Measurements from ENCODE around the gene LY86.
A peak's percentile ranks its signal among the peaks of the same experiment; 100 is the strongest.
"Not testable (repeated sequence)": the region's sequence is repeated elsewhere in the genome, so short reads cannot be mapped to it uniquely, and the experiment has no call there.

The LY86 gene

DNA sequence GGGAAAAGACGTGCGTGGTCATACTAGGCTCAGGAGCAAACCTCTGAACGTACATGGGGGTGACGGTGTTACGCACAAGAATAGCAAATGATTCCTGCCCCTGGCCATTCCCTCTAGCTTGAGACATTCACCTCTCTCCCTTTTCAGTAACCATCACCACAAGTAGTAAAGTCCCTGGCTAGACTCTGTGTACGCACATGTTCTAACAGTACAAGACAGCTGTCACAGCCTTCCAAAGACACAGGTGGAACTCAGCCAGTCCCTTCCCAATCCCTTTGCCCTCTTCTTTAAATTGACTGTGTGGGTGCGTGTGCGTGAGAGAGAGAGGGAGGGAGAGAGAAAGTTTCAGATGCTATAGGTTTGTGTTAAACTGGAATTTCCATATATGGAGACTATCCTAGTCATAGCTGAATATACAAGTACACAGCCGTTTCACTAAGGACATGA, 67.3 kb downstream of the LY86 start:
- DNase-seq = no peak

DNA sequence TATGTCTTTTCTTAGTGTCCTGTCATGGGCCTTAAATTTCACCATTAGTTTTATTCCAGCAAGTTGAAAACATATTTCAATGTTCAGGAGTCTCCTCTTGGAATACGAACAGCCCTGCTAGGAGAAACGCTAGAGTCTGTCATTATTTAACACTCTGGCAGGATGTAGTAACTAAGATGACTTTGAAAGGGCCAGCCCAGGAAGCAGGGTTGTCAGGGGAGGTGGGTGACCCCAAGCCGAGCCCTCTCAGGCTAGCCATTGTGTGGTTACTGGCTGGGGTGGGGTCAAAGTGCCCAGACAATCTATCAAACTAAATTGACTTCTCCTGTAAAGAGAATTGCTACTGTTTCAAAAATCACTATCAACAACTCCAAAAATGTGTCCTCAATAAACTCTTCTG, 67.8 kb downstream of the LY86 start:
- no peak for DNase-seq

DNA sequence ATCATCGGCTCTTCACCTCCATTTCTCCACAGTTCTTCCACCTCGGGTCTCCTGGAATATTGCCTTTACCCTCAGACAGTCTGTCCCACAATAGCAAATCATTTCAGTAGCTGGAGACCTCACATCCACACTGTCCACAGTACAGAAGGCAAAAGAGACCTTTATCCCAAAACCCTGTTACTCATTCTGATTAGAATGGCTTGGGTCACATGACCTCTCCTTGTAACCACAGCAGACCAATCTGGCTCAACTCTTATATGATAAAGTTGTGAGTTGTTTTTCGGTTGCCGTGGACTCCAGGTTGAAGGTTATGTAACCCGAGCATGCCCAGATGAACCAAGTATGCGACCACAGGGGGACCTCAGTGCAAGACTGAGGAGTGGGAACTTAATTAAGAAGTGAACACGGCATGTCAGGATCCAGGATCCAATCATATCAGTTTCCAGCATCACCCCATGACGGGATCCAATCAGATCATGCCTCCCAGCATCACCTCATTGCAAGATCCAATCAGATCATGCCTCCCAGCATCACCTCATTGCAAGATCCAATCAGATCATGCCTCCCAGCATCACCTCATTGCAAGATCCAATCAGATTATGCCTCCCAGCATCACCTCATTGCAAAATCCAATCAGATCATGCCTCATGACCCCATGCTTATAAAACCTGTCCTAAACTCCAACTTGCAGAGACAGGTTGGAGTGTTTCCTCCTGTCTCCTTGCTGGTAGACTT, 68.7 kb downstream of the LY86 start:
- DNase-seq = no peak

DNA sequence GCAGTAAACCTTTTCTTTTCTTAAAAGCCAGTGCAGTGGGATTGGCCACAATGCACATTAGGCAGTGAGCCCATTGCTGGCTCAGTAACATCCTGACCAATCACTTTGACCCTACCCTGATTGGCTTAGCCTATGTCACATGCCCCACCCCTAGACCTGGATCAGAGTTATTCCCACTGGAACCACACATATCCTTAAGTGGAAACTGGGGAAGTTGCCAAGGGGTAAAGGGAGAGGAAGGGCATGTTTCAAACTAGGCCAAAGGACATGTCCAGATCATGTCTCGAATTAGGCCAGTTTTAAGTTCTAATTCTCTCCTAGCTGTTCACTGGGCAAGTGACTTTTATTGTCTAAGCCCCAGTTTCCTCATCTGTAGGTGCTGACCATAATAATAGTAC, 69.3 kb downstream of the LY86 start:
- DNase-seq = no peak

DNA sequence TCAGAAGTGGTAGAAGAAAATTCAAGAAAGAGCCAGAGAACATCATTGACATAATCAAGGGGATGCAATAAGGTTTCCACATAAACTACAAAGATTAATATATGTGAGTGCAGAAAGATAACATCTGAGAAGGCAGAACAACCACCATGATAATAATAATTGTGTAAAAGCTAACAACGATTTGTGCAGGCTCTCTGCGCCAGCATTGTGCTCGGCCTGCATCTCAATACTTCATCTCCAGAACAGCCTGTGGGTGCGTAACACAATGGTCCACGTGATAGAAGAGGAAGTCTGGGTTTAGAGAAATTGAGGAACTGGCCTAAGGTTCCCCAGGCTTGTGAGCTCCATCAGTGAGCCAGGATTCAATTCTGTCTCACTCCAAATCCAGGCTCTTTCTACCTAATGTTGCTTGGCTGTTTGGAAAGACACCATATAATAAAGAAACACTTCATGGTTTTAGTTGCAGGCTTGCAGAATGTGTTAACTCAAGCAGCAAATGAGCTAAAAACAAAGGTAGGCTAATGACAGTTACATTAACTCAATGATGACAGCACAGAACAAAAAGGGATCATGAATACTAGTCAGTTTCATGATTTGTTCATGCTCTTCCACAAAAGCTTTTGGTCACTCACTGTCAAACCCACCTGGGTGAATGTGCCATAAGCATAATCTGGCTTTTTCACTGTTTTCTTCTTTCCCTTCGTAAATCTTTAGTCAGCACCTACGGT, 71.2 kb downstream of the LY86 start:
- DNase-seq = no peak

DNA sequence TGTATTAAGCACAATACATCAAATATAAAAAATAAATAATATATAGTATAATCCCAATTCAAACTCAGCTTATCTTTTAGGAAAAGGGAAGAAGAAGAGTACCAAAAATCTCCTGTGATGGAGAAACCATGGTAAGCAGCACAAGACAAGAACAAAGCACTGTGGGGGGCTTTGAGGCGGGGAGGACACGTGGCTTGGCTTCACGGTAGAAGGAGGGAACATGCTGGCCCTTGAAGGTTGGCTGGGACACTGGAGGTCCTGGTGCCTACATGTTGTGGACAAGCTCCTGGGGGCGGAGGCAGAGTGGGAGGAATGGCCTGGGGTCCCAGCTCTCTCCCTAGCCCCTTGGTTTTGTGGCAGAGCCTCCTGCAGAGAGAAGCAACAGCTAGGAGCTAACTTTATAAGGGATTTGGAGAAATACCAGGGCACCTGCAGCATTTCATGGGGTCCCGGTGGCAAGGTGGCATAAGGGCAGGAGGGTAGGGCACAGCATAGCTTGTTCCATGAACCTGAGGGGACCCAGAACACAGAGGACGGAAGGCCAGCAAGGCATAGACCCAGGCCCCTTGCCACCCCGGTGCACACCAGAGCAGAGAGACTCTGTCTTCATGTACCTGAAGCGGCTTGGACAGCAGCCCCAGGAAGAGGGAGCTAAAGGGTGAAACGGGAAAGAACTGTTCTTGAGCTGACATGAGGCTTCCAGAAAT, 72.0 kb downstream of the LY86 start:
- no peak for DNase-seq

DNA sequence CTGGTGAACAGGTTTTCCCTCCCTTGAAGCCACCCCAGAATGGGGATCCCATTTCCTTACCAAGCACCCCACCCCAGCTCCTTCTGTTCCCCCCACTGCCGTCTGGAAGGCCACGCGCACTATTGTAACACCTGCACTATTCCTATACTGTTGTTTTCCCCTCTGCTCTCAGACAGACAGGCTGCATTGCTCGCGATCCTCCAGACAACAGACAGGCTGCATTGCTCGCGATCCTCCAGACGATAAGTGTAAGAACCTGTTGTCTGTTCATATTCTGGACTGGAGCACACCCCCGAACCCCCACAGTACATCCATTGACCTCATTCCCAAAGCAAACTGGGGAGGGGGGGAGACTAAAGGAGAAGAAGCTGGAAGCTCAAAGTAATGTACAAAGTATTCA, 72.7 kb downstream of the LY86 start:
- no peak for DNase-seq

DNA sequence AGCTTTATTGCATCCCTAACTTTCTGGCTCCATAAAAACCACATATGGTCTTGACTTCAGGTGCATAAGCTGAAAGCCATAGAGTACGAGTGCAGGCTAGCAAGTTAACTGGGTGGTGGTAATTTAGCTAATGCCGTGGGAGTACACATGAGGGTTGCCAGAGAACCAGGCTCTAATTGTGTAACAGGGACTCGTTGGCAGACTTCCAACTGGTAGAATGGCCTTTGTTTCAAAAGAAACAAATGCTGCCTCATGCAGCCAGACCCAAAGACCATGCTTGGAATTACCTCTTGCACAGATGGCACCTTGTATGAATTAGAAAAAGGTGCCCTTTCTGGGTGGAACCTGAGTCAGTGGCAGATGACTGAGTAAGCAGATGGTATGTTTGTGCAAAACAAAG, 73.2 kb downstream of the LY86 start:
- peak; percentile 90 for DNase-seq

DNA sequence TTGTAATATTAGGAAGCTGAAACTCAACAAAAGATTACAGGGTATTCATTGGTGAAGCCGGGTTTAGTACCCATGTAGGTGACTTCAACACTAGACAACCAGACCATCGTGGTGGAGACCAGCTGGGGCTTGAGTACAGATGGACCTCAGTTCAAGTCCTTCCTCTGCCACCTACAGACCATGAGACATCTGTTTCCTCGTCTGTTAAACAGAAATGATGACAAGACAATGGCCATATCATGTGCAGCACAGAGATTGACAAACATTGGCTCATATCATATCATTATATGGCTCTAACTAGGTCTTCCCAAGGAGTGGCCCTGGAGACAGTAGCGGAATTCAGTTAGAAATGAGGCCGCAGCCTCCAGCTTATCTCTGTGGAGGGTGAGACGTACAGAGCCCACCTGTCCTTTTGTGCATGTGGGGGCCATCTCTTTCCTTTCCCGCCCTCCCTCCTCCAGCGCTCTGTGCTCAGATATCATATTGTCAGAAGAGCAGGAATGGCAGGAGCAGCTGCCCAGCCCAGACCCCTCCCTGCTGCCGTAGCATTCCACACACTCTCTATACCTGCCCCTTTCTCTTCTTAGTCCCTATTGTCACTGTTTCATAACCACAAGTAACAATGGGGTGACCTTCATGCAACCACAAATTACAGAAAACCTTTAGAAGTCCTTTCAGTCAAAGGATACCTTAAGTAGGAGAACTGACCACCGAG, 75.1 kb downstream of the LY86 start:
- DNase-seq = no peak

DNA sequence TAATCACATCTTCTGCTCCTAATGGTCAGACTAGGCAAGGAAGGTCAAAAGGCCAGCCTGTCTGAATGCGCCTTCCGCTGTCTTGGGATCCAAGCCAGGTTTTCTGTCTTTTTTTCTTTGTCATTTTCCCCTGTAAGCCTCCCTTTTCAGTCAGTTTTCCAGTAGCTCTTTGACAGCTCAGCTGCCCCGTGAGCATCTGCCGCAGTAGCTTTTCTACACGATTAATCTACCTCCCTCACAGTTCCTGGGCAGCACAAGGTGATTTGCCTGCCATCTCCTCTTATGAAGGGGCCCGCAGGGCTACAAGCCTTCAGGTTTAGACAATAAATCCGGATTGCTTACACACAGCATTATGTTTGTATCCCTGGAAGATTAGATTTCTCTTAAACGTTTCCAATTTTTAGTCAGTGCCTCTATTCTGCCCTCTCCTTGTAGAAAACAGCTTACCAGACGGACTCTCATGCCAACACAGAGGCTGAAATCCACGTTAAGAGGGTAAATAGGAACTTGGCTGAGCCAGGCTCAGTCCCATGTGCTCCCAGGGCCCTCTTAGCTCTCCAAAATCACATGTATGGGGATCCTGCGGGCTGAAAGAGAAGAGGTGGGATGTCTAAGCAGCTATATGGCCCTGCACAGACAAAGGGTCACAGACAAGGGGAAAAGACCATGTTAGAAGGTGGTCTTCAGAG, 77.2 kb downstream of the LY86 start:
- DNase-seq = no peak

DNA sequence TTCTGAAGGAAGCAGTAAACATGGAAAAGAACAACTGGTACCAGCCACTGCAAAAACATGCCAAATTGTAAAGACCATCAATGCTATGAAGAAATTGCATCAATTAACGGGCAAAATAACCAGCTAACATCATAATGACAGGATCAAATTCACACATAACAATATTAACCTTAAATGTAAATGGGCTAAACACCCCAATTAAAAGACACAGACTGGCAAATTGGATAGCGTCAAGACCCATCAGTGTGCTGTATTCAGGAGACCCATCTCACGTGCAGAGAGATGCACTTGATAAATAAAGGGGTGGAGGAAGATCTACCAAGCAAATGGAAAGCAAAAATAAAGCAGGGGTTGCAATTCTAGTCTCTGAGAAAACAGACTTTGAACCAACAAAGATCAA, 81.6 kb downstream of the LY86 start:
- DNase-seq = not testable (repeated sequence)

DNA sequence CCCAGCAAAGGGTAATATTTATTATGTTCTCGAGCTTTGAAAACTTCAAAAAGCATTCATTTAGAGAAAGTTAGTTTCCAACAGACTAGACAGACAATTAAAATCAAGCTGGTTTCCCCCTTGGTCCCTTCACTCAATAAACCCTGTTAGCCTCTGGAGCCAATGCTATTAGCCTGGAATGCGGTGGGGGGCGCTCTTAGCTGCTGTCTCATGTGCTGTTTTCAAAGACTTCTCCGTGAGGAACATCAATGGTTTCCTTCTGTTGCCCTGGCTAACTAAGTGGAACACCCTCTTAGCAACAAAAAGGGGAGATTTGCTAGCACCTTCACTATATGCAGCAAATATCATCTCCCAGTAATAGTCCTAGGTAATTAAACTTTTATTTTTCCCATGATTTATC, 86.4 kb downstream of the LY86 start:
- no peak for DNase-seq

DNA sequence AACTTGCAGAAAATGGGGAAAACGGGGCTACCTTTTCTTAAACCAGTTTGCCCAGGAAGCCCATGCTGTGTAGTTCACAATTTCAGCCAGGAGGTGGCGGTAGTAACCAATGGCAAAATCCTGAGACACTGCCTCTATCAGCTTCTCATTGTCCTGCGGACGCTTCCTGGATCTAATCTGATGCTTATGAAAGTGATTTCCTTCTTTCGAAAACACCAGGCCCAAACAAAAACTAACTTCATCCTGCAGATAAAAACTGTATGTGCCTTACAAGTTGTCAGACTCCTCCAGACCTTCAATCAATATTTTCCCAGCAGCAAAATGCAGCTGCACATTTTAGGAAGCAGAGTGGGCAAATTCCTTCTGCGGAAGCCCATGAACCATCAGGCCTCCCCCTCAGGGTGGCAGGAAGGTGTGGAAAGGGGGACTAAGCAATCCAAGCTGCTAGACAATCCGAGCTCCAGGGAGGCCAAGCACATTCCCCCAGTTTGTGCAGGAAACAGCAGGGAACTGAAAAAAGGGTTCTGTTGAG, 88.5 kb downstream of the LY86 start:
- peak; percentile 42 for DNase-seq

DNA sequence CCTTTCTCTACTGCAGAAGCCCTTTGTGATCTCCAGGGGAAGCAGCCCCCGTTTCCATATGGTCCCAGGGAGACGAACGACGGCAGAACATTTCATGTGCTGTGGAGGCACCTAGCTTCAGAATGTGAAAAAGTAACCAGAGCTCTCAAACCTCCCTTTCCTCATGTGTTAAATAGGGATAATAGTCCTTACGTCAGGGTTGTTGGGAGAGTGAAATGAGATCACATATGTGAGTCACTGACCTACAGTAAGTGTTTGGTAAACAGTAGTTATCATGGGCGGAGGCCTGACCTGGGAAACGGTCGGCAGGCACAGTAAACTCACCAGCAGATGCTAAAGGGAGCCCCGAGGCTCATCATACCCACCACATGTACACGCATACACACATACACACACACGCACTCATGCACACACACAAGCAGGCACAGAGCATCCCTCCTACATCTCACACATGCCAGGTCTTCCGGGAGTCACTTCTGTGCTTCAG, 89.7 kb downstream of the LY86 start:
- DNase-seq = peak; percentile 71

DNA sequence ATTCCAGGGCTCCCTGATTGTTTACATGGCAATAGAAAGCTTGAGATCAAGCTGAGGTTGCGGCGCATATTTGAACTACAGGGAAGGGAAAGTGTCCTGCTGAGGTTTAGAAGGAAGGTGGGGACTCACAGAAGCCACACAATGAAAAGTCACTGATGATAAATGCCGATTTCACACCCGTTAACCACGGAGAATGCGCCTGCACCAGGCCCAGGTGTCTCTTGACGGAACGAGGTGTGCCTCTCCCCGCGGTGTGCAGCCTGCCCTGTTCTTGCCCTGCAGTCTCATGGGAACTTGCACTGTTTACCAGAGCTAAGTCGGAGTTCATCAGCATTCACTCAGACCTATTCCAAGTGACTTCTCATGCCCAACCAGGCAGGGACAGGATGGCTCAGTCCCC, 90.3 kb downstream of the LY86 start:
- DNase-seq = peak; percentile 28

DNA sequence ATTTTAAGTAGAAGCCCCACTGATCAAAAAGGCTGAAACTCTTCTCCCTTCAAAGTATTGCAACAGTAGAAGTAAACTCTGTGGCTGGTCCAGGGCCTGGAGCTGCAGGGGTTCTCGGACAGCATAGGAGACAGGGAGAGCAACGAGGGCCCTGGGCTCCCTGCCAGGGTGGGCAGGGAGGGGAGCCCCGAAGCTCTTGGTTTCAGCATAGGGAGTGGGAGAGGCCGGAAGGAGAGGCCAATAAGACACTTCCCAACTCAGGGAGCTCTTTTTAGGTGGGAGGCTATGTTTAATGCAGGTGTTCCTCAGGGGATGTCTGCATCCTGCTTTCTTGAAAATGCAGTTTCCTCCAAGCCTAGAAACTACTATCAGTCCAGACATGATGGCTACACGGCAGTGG, 91.1 kb downstream of the LY86 start:
- DNase-seq = no peak

DNA sequence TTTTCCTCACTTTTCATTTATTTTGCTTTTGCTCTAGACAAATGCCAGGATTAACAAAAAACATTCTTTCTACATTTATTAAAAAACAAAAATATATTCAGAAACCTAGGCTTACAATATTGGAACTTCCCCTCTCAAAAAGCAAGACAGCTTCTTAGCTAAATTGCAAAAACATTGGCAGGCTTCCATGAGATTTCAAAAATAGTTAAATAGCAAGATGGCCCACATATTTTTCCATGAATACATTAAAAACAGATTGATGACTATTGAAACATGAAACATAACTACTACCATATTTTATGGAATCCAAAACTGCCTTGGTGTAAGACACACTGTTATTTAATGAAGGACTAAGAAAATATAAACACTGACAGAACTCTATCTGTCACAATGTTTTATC, 92.0 kb downstream of the LY86 start:
- DNase-seq = no peak

DNA sequence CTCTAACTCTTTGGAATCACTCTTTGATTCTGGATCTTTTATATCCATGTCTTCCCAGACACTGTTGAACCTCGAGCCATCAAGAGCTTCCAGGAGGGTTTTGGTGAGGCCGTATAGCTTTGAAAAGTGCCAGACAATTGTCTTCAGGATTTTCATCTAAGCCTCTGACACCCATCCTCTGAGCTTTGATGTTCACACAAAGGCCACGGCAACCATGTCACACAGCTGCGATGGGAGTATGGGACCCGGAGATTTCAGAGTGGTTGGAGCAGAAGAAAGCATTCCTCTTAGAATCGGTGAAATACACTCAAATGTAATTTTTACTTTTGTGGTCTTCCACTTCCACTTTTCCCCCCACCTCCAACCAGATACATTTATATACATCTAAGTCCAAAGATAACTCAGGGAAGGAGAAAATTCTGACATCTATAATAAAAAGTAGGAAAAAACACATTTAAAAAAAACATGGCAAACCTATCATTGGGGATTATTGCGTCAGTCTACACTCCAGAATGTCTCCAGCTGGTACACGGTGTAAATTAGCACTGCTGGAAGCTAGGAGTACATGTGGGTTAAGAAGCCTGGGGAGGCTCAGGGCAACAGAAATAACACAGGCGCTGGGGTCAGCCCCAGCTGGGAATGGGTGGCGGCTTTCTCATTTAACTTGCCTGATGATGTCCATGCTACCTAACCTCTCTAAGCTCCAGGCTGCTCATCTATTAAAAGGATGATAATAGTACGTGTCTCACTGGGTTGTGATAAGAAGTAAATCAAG, 92.7 kb downstream of the LY86 start:
- DNase-seq = no peak

DNA sequence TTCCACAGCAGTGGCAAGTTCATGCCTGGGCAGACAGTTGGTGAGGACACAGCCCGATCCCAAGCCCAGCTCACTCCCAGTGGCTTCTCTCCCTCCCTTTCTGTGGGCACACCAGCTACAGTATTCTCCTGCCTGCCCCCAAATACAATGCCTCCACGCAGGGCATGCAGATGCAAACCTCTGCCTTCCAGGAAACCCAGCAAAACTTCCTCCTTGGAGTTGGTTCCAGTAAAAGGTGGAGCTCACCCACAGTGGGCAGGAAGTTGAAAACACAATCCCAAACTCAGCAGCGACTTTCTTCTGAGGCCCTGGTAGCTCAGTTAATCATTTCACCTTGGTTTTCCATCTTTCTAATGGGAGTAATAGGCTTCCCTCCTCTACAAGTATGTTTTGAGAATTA, 93.7 kb downstream of the LY86 start:
- no peak for DNase-seq

DNA sequence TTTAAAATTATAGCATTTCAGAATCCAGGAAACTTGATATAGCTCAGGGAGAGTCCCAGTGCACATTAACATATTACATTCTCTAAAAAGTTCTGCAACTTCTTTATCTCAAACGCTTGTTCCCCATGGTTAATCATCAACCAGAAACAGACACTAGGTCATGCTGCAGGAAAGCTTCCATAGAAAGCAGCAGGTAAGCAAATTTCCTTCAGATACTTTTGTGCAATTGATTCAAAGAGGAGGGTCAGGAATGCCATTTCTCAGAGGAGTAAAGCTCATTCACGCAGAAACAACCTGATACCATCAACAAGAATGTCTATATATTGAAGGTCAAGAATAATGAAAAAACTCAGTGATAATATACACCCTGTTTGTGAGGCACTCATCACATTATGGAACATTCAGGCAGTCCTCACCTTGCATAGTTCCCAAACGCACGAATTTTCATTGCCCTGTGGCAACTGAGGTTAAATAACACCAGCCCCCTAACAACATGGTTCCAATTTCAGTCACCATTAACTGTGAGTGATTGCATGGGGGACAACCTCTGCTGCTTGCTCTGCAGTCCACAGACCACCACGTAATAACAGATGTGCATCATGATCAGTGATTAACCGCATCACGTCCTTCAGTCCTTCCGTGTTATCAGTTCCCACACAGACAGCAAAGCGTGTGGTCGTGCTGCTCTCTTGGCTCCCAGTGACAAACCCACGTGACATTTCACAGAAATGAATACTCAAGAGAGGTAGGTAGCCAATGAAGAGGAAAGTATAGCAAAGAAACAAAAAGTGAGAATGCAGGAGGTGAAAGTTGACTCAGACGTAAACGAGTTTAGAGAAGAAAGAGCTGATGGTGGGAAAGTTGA, 95.7 kb downstream of the LY86 start:
- no peak for DNase-seq

Measured in NCI-H1436 treated with DMSO at 0.1 percent for 48 hours (cell line).